Kasumi-1 (cell line): Measurements from ENCODE around the gene SLC35A4.
"Not testable (repeated sequence)": the region's sequence is repeated elsewhere in the genome, so short reads cannot be mapped to it uniquely, and the experiment has no call there.

Experiments
- DNase-seq, 2 experiments: peaks; one replicate each; lab custom pipeline; 2025; lab: John Stamatoyannopoulos, UW

SLC35A4 gene

DNA sequence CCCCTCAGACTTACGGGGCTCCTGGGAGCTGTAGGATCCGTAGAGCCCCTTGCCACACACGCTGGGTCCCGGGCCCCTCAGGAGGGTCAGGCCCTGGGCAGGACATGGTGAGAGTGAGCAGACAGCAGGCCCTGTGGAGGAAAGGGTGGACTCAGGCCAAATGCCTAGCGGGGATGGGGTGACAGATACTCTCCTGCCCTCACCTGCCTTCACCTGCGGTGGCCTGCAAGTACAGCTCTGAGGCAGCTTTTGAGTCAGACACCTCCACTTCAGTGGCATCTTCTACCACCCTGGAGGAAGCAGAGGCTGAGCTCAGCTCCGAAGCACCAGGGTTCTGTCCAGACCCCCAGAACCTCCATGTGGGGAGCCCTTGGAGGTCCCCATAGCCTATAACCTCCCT is 26.2 kb downstream of the SLC35A4 start:
- no peak for DNase-seq

DNA sequence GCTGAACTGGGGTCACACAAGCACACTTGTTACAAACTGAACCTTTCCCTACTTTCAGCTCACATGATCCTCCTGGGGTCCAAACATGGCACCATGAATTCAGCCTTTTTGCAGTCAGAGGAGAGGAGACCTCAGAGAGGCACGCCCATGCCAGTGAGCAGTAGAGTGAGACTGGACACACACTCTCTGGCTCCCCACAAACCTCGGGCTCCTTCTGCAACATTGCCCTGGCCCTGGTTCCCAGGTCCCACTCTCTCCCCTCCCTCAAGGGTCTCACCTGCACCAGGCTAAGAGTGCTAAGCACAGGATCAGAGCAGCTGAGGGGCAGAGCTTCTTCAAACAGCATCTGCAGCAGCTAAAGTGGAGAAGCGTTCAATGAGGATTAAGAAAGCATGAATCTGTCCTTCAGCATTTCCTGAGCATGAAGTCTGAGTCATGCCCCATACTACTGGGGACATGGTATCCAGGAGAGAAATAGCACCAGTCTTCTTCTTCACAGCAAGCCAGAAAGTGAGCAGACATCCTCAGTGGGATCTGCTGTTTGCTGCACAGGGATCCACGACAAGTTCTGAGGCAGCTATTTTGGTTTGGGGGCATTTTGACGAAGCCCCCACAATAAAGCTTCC is 27.2 kb downstream of the SLC35A4 start:
- DNase-seq = peak; percentile 16 to 31

DNA sequence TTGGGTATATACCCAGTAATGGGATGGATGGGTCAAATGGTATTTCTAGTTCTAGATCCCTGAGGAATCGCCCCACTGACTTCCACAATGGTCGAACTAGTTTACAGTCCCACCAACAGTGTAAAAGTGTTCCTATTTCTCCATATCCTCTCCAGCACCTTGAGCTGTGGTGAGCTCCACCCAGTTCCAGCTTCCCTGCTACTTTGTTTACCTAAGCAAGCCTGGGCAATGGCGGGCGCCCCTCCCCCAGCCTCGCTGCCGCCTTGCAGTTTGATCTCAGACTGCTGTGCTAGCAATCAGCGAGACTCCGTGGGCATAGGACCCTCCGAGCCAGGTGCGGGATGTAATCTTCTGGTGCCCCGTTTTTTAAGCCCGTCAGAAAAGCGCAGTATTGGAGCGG is 28.4 kb downstream of the SLC35A4 start:
- DNase-seq = not testable (repeated sequence)

DNA sequence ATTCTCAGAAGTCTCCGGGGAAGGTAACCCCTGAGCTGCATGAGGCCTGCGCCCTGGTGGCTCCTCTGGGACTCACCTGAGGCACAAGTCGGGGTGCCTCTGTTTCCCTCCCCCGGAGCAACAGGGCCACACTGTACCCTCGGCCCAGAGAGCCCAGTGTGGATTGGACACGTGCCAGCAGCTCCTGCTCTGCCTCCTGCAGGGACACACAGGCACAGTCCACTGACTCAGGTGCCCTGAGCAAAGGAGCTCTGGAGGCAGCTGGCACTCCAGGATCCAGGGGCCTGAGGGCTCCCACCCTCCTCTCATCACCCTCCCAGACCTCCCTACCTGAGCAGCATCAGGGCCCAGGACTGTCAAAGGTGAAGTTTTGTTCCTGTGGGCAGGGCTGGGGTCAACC is 29.5 kb downstream of the SLC35A4 start:
- no peak for DNase-seq

DNA sequence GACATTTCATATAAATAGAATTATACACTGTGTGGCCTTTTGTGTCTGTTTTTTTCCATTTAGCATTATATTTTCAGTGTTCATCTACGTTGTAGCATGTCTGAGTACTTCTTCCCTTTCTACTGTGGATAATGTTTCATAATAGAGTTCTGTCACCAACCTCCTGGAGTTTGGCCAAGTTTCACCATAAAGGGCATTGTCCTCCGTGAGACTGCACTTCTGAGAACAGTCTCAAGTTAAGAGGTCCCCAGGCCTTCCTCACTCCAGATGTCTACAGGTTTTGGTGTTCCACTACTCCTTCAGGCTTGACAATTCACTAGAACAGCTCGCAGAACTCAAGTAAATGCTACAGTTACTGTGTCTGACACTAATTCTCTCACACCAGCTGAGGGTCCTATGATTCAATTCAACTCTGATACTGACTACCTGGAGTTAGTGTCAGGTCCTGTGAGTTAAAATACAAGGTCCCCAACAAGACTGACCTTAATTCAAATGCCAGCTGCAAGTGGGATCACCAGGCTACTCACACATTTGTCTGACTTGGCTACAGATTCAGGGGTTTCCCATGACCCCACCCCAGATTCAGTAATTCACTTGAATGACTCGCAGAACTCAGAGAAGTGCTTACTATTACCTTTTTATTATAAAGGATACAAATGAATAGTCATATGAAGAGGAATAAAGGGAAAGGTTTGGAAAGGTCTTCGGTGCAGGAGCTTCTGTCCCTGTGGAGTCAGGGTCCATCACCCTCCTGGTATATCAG is 31.1 kb downstream of the SLC35A4 start:
- DNase-seq = peak; percentile 86 to 88

DNA sequence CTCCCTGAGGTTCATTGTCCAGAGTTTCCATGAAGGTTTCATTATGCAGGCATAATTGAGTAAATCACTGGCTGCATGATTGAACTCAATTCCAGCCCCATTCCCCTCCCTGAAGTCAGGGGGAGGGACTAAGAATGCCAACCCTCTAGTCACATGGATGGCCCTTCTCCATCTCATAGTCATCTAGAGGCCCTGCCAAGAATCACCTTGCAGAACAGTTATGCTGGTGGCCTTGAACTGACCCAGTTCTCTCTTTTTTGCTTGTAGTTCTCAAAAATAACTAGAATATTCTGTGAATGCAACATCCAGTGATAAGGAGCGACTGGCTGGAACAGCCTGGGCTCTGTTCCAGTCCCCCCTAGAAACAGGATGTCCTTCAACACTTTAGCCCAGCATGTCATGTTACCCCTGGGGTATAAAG is 31.7 kb downstream of the SLC35A4 start:
- no peak for DNase-seq

DNA sequence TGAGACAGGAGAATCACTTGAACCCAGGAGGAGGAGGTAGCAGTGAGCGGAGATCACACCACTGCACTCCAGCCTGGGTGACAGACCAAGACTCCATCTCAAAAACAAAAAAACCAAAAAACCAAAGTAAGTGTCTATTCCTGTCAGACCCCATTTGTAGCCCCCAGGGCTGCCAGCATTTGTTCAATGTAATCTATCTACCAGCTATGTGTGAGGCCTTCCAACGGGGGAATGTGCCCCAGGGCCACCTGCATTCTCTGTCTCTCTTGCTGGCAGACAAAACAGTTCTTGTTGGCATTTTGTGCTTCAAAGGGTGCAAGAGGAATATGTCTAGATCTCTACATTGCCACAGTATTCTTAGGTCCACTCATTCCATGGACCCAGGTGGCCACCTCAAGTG is 34.2 kb downstream of the SLC35A4 start:
- DNase-seq = no peak

DNA sequence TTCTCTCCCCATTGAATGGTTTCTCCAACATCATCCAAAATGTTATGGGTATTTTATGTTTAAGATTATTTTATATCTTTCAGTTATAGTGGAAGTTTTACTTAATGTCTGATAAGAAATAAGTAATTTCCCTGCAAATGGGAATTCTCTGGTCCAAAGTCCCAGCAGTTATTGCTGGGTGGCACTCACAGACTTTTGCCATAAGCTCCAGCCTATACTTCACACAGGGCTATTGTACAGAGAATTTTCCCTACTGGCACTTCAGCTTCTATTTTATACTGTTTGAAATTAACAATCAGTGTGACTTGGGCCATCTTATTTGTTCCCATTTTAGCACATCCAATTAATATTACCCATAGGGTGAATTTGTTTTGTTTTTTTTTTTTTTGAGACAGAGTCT is 35.5 kb downstream of the SLC35A4 start:
- no peak for DNase-seq

DNA sequence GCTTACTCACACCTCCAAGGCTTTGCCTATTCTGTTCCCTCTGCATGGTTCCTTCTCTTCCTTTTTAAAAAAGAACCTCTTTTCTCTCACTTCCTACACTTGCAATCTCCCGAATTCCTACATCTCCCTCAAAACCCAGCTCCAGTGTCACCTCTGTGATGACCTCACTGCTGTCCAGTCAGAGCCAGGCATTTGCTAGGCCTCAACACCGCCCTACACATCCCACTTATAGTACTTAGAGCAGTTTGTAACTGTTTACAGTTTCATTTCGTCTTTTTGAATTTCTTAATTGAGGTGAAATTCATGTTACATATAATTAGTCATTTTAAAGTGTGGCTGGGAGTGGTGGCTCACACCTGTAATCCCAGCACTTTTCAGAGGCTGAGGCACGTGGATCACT is 37.5 kb downstream of the SLC35A4 start:
- no peak for DNase-seq

DNA sequence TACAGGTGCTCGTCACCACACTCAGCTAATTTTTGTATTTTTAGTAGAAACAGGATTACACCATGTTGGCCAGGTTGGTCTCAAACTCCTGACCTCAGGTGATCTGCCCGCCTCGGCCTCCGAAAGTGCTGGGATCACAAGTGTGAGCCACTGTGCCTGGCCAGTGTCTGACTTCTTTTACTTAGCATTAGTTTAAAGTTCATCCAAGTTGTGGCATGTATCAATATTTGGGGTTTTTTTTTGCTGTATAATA is 38.7 kb downstream of the SLC35A4 start:
- DNase-seq = not testable (repeated sequence)

DNA sequence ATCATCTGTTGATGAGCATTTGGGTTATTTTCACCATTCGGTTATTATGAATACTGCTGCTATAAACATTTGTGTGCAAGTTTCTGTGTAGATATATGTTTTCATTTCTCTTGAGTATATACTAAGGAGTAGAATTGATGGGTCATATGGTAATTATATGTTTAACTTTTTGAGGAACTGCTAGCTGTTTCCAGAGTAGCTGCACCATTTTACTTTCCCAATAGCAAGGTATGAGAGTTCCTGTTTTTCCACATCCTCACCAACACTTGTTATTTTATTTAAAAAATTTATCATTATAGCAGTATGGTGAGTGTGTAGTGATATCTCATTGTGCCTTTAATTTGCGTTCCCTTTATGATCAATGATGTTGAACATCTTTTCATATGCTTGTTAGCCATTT is 39.1 kb downstream of the SLC35A4 start:
- no peak for DNase-seq

DNA sequence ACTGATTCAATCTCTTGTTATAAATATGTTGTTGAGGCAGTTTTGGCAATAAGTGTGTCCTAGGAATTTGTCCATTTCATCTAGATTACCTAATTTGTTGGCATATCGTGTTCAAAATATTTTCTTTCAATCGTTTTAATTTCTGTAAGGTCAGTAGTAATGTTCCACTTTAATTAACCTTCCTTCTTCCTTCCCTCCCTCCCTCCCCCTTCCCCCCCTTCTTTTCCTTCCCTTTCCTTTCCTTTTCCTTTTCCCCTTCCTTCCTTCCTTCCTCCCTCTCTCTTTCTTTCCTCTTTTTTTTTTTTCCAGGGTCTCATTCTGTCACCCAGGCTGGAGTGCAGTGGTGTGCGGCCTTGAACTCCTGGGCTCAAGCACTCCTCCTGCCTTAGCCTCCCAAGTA is 41.3 kb downstream of the SLC35A4 start:
- no peak for DNase-seq

DNA sequence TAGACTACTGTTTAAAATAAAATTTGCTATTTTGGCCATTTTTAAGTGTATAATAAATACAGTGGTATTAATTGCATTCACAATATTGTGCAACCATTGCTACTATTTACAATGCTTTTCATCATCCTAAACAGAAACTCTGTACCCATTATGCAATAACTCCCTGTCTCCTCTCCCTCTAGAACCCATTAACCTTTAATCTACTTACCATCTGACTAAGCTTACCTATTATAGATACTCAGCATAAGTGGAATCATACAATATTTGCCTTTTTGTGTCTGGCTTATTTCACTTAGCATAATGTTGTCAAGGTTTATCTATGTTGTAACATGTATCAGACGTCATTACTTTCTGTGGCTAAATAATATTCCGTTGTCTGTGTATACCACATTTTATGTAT is 42.4 kb downstream of the SLC35A4 start:
- DNase-seq = no peak

DNA sequence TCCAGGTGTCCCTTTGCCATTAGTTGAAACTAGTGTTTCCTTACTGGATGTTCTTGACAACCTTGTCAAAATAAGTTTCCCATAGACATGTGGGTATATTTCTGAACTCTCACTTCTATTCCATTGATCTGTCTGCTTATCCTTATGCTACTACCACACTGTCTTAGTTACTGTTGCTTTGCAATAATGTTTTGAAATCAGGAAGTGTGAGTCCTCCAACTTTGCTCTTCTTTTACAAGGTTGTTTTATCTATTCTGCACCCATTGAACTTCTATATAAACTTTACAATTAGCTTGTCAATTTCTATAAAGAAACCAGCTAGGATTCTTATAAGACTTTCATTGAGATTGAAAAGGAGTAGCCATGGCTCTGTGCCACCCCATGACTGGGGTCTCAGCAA is 44.1 kb downstream of the SLC35A4 start:
- DNase-seq = peak; percentile 19 to 47

DNA sequence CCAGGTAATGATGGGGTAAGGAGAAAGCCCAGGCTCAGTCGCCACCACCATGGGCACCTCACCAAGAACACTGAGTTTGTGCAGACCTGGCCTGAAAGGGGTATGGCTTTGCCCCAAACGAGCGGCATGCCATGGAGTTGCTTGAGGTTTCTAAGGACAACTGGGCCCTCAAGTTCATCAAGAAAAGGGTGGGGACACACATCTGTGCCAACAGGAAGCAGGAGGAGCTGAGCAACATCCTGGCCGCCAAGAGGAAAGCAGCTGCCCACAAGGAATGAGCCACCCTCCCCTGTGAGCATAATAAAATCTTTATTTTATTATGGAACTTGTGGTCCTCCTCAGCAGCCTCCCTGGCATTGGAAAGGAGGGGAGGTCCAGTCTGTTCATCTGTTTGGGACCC is 44.5 kb downstream of the SLC35A4 start:
- peak; percentile 75 to 90 for DNase-seq

DNA sequence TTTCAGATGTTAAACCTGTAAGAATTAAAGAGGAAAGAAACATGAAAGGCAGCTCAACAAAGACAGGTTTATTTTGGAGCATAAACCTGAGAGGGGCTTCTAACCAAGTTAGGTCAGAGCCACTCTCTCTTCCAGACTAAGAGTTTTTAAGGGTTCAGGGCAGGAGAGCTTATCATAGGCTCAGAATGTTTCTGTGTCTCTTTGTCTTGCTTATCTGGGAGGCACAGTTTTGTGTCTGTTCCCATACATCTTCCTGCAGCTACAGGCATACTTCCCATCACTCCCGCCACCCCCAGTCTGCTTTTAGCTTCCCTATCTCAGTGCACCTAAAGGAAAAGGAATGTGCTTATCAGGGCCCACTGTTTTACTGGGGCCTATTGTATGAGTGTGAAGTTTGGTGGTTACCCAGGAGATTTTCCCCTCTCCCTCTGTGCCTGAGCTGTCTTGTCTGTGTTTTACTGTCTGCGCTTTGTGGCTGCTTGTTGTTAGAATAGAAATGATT is 46.4 kb downstream of the SLC35A4 start:
- DNase-seq = no peak
